Activated CD4-positive, CD25-positive, alpha-beta regulatory T cell treated with anti-CD3 and anti-CD28 coated beads, Interleukin-2, amount 50 U/mL, for 72 hours (primary cell): ENCODE results near the gene PRDM15.

Source experiments
- DNase-seq: peaks from one replicate; pipeline ENCODE4 v3.0.0; 2021

Gene PRDM15

GRCh38 chr21:41836166-41837015 is 42.8 kb downstream of the PRDM15 start:
- no peak for DNase-seq

DNA sequence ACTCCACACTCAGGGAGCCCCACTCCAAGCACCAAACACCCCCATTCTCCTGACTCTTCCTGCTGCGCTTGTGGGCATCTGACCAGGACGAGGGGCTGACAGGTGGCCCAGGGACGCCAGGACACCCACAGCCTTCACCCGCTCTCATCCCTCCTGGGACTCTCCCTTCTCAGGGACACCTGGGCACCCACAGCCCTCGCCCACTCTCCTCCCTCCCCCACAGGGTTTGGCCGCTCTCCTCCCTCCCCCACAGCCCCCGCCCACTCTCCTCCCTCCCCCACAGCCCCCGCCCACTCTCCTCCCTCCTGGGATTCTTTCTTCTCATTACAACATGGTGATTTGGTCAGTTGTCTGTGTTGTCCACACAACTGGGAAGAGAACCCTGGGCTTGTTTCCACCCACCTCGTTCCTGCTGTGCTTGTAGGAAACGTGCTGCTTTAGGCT is 43.4 kb downstream of the PRDM15 start:
- DNase-seq, result no peak

GRCh38 chr21:41834926-41835663 is 44.0 kb downstream of the PRDM15 start:
- DNase-seq, result no peak

- no peak for DNase-seq
Measured at GRCh38 chr21:41834252-41834925, 44.8 kb downstream of the PRDM15 start.

- no peak for DNase-seq
Measured at GRCh38 chr21:41833497-41834115, 45.5 kb downstream of the PRDM15 start.

GRCh38 chr21:41832596-41833496 is 46.3 kb downstream of the PRDM15 start:
- no peak for DNase-seq

GRCh38 chr21:41831866-41832595 is 47.1 kb downstream of the PRDM15 start:
- no peak for DNase-seq

DNA sequence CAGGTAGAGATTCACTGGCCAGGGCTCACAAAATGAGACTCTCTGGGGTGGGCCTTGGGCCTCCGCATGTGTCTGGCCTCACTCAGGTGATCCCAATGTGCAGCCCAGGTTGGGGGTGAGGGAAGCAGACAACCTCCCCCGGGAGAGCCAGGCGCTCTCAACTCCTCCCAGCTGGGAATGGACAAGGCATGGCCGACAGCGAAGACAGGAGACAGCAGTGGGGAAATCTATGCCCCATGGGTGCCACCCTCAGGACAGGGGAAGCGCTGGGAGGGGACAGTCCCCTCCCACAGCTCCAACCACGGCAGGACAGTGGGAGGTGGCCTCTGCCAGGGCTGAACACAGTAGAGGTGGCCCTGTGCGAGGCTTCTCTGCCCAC is 47.7 kb downstream of the PRDM15 start:
- no peak for DNase-seq

GRCh38 chr21:41830764-41831452 is 48.2 kb downstream of the PRDM15 start:
- no peak for DNase-seq

DNA sequence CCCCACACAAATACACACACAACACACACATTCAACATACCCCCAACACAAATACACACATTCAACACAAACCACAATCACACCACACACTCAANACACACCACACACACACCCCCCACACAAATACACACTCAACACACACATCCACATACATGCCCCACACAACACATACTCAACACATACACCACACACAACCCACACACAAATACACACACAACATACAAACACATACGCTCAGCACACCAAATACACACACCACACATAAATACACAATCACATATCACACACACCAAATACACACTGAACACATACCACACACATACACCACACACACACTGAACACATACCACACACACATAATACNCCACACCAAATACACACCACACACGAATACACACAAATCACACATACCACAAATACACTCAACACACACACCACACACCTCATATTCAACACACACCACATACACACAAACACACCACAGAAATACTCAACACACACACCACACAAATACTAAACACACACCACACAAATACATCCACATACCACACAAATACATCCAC is 48.9 kb downstream of the PRDM15 start:
- DNase-seq, result no peak

DNA sequence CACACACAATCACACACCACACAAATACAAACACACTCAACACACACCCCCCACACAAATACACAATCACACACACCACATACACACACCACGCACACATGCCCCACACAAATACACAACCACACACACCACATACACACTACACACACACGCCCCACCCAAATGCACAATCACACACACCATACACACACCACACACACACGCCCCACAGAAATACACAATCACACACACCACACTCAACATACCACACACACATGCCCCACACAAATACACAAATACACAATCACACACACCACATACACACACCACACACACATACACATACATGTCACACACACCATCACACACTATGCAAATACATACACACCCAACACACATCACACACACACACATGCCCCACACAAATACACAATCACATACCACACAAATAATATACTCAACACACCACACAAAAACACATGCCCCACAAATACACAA is 50.2 kb downstream of the PRDM15 start:
- DNase-seq, result no peak

GRCh38 chr21:41827951-41828883 is 50.9 kb downstream of the PRDM15 start:
- no peak for DNase-seq

- no peak for DNase-seq
Measured at GRCh38 chr21:41825881-41826280, 53.3 kb downstream of the PRDM15 start.

DNA sequence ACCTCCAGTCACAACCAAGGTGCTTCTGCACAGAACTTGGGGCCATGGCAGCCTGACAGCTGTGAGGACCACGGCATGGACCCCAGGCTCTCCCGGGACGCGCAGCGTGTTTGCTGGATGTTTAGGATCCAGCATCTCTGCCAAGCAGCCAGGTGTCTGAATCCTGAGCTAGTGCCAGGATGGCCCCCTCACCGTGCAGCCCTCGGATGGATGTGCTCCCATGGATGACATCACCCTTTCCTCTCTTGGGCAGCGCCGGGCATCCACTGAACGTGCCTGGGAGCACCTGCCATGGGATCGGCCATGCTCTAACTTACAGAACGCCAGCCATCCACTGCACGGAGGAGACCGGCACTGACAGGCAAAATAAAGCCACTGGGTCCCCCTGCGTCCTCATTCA is 53.9 kb downstream of the PRDM15 start:
- no peak for DNase-seq

GRCh38 chr21:41824466-41825207 is 54.5 kb downstream of the PRDM15 start:
- no peak for DNase-seq

GRCh38 chr21:41823906-41824305 is 55.2 kb downstream of the PRDM15 start:
- DNase-seq, result no peak

GRCh38 chr21:41823166-41823565 is 56.0 kb downstream of the PRDM15 start:
- DNase-seq, result no peak

- DNase-seq, result no peak
Measured at GRCh38 chr21:41821756-41822431, 57.2 kb downstream of the PRDM15 start.
